Measurements from ENCODE around the gene MKX.
A peak's percentile ranks its signal among the peaks of the same experiment; 100 is the strongest.

Gene MKX

DNA sequence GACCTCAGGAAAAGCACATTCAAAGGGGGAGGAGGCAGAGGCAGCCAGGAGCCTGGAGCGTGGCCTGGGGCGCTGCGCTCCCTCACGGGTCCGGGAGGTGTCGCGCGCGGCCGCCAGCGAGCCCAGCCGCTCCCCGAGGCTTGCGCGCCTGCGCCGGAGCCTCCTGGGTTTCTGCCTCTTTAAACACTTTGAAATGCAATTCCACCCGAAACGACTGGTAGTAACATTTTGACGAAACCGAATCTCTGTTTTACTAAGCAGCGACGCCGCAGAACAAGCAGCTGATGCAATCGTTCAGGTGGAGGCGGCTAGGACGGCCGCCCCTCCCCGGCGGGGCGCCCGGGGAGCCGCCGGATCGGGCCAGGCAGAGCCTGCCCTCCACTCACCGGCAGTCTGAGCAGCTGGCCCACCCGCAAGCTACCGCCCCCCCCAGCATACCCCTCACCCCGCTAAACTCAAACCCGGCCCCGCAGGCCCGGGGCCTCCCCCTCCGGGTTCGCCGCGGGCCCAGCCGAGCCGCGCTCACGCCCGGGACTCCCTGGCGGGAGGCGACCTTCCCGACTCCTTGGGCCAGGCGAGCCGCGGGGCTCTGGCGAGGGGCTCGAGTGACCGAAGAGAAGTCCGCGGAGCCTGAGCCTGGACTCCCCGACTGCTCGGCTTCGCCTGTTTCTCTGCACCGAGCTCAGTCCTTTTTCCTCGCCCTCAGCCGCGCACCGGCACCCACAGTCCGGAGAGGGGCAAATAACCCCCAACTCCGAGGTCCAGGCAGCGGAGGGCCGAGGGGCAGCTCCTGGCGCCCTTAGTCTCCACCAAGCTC lies 3.2 kb downstream of the MKX start:
- DNase-seq (ENCODE audit: low read depth), result peak; percentile 15

DNA sequence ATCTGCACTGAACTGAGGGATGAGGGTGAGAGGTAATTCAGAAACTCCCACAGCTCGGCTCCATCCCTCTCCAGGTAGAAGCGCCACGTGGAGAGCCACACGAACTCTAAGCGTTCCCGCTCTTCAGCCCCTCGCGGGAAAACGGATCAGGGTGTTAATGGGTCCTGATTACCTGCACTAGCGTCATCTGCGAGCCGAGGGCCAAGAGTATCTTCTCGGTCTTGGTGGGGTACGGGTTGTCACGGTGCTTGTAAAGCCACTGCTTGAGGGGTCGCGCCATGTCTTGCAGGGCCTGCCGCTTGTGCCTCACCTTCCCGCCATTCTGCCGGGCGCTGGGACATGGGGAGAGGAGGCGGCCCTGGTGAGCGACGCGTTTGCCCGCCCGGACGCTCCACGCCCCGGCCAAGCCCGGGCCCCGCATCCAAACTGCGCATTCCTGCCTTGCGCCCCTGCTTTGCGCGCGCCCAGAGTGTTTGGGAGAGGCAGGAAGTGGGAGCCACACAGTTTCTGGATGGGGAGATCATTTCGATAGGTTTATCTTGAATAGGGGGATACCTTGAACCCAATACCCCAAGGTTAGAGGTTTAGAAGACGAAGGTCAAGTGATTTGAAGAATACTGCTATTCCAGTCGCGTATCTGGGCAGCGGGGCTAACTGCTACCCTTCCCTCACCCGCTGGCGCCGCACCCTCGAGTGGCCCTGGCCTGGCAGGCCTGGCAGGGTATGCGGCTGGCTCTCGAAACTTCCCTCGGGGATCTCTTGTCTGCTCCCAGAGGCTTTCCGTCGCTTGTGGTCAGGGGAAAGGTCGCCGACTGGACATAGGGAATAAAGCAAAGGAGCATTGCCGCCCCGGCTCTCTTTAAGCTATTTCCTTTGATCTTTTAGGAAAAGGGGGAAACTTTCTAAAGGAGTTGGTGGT lies 4.2 kb downstream of the MKX start:
- DNase-seq (ENCODE audit: low read depth), result no peak

DNA sequence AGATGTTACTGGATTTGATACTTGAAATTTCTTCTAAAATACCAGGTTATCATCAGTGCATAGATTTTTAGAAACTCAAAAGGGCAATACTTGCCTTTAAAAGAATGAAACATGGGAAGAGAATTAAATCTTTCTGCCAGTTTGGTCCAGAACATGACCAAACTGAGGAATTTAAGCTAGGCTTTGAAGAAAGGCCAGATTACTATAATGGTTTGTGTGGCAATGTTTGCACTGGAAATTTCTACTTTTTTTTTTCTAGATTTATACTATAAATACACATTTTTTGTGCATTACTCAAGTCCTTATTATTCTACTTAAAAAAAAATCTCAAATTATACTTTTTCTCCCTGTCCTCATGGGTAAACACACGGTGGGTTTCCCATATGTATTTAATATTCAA lies 9.2 kb downstream of the MKX start:
- DNase-seq (ENCODE audit: low read depth), result no peak

DNA sequence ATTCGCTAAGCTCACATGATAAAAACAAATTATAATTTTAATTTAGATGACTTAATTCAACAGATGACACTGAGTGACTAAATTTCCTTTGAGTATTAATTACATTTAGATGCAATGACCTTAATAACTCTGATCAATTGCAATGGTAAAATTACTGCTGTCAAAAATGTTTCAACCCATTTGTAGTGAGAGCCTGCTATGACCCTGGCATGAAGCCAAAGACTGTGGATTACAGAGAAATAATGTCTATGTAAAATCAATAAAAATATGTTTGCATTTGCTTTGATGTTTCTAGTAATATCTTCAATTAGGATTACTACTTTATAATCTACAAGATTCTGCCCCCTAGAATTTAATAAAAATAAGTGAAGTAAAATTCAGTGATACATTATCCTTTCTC lies 15.6 kb downstream of the MKX start:
- DNase-seq (ENCODE audit: low read depth), result no peak

DNA sequence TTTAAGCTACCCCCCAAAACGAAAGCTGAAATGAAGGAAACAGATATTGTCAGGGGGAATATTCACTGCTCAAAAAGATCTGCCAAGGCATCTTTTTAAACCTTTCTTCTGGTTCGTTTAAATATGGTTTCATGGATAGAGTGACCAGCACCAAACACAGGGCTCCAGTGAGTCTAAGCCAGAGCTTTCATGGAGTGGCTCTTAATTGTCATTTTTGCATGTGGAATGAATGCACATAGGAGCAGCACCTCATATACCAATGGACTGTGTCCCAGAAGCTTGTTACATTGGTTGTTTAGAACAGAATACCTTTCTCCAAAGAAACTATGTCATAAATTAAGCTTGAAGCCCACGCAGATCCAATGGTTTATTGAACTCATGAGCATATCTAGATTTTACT lies 17.3 kb downstream of the MKX start:
- DNase-seq (ENCODE audit: low read depth), result no peak

DNA sequence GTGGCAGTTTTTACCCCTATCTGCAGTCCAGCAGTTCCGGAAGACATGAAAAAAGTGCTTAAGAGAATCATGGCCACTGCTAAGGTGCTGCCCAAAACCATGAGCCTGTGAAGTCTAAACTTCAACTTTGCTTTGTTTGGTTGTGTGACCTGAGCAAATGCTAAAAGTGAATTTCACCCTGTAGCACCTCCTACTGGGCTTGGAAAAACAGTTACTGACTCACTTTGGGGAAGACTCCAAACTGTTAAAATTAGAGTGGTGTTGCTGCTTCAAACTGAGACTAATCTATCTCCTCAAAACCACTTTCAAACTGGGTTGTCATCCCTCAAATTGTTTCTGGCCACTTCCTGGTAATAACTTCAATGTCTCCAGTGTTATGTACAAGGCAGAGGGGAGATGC lies 21.3 kb downstream of the MKX start:
- no peak for DNase-seq (ENCODE audit: low read depth)

DNA sequence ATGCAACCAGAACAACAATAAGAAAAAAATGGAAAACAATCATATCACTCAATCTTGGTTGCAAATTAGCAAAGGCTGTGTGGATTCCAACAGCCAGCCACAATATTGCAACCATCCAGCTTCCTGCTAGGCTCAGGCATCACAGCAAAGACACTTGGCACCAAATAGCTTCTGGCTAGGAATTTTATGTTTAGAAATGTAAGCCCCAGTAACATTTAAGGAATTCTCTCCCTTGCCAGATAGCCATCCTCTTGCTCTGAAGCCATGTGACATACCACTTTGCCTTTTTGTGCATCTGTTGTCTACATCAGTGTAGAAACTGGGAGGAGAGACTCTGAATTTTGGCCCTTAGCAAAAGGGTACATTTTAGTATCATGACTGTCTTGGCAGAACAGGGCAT lies 22.2 kb downstream of the MKX start:
- no peak for DNase-seq (ENCODE audit: low read depth)

DNA sequence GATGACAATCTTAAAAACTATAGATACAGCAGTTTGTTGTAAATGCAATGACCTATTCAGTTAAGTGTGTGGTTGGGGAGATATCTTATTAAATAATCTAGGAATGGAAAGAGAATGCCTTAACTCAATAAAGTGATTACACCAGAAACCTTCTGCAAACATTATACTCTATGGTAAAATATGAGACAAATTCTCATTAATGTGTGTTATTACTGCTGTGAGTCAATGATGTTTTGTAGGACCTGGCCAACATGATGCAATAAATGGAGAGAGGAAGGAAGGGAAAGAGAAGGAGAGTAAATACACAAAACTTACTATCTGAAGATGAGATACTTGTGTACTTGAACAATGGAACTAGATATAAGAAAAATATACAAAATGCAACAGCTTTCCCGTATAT lies 25.1 kb downstream of the MKX start:
- DNase-seq (ENCODE audit: low read depth), result no peak

DNA sequence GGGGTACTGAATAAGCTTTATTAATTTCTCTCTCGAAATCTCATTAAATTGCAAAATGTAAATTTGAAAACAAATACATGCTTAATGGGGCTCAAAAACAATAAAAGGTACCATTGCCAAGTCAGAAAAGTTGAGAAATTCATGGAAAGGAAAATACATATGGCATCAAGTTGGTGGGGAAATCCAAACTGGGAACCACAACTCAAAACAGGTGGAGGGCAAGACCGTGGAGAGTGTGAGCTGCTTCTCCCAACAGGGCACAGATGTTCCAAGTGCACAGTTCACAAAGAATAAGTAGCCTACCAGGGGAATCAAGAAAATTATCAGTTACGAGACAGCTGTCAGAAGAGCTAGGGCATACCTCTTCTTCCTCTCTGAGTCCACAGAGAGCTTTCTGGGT lies 26.6 kb downstream of the MKX start:
- DNase-seq (ENCODE audit: low read depth), result no peak

DNA sequence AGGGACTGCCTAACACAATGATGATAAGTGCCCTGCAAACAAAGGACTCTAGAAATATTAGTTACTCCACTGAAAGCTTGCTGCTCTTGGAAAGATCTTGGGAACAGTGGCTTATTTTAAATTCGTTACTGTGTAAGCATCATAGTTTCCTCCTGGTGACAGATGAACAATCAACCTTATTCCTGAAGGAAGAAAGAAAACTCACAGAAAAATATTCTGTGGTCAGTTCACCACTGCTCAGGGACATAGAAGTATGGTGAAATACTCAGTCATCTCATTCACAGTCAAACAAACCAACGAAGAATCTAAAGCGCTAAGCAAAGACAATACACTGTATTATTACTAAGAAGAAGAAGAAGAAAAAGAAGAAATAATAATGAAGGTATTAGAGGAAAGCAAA lies 27.8 kb downstream of the MKX start:
- no peak for DNase-seq (ENCODE audit: low read depth)

DNA sequence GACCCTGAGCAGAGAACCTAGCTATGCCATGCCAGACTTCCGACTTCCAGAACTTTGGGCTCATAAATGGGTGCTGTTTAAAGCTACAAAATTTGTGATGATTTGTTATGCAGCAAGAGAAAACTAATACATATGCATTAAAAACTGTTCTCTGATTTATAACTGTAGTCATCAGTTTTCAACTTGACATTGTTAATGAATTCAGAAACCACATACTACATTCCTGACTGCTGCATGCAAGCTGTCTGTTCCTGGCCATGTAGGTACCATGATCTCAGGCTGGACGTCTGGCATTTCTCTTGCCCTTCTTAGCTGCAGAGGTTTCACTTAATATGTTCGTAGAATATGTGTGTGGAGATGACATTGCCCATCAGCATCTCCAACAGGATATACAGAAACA lies 28.4 kb downstream of the MKX start:
- DNase-seq (ENCODE audit: low read depth), result no peak

DNA sequence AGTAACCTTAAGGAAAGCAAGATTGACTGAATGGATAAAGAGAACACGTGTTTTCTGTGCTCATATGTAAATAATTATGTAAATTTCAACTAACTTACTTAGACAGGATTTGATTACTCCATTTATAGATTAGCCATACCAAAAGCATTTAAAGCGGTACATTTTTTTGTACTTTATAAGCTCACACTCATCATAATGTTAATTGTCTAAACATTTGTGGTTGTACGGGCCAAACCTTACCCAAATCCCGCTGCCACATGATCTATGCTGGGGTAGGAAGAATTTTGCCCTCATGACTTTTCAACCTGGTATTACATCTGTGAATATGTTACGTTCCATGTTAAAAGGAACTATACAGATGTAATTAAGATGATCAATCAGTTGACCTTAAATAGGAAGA lies 29.1 kb downstream of the MKX start:
- no peak for DNase-seq (ENCODE audit: low read depth)

DNA sequence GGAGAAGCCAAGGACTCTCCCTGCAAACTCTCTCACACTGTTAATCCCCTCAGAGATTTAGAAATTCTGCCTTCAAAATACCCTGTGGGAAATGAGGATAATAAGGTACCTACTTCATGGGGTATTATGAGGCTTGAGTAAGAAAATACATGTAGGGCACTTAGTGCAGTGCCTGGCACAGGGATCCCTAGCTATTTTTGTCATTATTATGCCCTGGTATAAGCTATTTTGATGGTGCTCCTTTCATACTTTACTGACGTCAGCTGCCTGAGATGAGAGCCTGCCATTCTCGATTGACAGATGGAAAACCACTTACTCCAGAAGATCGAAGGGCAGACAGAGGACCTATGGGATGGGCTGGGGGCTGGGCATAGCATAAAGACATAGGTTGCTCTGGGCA lies 30.1 kb downstream of the MKX start:
- no peak for DNase-seq (ENCODE audit: low read depth)

DNA sequence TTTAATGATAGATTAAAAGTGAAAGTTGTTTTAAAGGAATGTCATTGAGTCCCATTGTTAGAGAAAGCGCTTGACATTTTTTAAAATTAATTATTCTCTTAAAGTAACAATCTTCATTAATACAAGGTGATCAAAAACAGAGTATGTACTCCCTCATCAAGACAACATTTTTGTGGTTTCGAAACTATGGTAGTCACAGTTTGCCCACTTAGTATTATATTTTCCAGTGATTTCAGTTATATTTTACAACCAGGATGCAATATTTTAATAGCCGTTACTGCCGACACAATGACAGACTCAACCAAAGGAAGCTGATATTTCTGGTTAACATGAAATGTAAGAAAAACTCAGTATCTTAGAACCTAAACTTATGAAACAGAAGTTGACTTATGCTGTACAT lies 31.3 kb downstream of the MKX start:
- no peak for DNase-seq (ENCODE audit: low read depth)

DNA sequence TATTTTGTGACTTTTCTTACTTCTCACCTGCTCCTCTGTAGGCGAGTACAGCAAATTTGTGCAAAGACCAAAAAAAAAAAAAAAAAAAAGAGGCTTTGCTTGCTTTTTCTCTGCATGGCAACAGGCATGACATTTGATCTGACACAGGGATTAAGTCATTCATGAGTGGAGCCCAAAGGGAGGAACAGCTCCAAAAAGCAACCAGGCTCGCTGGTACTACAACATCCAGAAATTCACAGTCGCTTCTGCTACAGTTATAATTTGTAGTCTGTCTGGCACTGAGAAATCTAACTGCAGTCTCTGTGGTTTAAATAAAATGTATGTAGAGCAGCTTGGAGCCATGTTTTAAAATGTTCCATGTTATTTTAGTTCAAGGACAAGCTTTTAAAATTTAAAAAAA lies 31.7 kb downstream of the MKX start:
- DNase-seq (ENCODE audit: low read depth), result no peak

DNA sequence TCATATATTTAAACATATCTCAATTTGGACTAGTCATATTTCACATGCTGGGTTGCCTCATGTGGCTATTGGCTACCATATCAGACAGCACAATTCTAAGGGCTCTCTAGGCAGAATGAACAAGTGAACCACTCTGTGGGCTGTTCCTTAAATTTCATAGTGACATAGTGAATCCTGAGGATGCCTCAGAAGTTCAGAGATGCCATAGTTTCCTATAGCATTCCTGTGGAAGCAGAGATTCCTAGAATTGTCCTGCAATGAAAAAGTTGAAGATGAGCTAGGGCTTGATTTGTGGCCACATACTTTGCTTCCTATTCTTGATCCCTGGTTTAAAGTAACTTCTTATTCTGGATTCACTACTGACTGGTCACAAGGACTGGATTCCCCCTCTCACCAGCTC lies 35.6 kb downstream of the MKX start:
- DNase-seq (ENCODE audit: low read depth), result no peak

DNA sequence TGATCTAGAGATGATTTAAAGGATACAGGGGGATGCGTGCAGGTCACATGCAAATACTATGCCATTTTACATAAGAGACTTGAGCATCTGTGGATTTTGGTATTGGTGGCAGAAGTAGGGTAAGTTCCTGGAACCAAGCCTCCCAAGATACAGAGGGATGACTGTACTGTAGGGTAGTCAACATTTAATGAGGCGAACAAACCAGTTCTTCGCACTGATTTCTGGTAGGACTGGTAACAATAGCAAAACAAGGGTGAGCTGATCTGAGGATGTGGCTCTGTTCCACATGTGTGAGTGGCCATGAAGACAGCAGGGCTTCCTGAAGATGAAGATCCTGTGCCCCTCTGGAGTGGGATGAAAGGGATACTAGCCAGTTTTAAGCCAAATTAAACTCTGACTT lies 36.3 kb downstream of the MKX start:
- DNase-seq (ENCODE audit: low read depth), result no peak

DNA sequence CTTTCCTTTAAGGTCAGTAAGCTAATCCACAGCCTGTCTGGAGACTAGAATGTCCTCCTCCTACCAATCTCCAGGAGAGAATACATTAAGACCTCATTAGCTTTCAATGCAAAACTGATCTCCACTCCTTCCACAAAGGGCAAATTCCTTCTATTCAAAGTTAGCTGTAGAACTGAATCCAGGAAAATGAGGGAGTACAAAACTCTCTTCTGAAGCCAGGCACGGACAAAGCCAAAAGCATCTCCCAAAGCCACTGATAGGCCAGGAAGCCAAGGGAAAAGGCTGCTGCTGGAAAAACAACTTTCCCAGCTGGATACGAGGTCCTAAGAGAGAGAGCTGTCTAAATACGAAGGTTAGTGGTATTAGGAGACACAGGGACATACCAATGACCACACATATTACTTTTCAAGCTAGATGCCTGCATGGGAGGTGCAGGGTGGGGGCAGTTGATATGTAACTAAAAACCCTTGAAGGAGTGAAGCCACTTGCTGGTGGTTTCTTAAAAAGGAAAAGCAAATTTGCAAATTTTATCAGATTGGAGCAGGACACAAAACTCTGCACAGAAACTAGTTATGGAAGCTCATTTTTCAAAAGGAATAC lies 43.6 kb downstream of the MKX start:
- DNase-seq (ENCODE audit: low read depth), result no peak

DNA sequence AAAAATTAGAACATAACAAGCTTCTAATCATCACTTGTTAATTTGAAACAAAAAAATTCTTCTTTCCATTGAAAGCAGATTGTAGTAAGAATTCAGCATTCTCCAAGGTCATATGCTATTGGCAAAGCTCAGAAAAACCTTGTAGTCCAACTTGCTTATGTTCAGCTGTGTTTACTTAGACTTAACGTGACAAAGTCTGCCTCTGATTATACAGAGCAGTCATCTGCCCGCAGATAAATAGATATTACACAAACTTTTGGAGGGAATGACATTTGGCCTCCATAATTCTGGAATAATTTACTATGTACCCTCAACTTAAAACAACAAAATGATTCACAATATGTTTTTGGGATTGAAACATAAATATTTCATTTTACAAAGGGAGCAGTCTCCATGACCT lies 45.8 kb downstream of the MKX start:
- DNase-seq (ENCODE audit: low read depth), result no peak

DNA sequence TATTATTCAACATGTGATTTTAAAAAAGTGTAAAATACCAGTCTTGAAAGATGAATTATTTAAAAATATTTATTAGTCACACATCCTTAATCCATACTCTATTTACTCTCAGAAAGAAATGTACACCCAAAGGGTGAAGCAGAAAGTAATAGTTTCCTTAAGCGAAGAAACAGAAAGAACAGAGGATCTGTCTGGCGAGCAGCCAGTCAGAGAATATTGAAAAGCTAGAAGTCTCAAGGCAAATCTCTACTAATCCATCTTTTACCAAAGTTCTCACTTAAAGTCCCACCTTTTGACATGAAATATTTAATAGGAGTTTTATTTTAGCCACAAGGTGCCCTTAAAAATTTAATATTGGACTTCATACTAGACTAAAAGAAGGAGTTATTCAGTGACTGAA lies 46.7 kb downstream of the MKX start:
- DNase-seq (ENCODE audit: low read depth), result no peak

DNA sequence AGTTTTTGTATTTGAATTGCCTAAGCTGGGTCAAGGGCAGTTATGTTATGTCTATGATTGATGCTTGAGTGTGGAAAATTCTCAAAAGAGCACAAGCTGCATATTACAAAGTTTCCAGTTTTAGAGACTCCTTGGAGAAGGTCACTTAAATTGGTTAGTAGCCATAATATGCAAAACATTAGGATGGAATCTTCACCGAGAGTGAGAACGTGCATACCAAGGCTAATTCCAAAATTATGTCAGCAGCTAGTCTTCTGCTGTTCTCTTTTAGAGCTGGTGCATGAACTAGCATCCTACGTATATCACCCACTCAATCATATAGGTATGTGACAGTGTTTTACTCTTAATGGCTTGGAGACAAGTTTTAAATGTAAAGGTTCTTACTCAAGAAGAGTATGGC lies 49.2 kb downstream of the MKX start:
- DNase-seq (ENCODE audit: low read depth), result no peak

DNA sequence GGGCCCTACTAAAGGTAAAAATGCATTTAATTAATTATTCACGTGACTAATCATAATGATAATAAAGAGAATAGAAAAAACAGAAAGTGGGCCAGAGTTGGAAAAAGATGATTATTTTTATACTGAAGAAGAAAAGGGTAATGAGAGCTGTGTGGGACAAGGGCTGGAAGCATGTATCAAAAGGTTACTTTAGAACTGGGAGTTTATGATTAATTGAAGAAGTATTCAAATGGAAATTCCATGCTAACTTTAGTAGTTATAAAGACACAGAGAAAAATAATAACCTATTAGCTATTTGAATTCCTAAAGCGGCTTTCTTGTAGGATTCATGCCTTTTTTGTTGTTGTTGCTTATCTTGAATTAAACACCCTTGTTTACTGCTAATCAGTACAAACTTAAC lies 49.9 kb downstream of the MKX start:
- DNase-seq (ENCODE audit: low read depth), result no peak

DNA sequence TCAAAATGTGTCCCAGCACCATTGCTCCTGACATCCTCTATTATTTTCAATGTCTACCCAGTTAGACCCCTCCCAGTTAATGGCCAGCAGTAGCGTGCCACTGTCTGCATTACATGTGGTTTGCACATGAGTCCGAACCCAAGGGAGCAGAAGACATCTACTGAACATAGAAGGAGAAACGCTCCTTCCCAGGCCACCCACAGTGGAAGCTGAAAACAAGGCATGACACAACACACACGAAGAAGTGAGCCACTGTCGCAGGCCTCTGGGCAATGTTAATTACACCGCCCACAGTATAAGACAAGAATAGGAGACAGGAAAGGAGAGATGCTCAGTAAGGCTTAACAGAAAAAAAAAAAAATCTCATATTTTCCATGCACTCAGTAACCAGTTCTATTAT lies 50.5 kb downstream of the MKX start:
- no peak for DNase-seq (ENCODE audit: low read depth)

Data from non-pigmented ciliary epithelial cell (primary cell).